Stimulated activated CD4-positive, alpha-beta T cell treated with anti-CD3 and anti-CD28 coated beads, Interleukin-4, amount 100 ng/mL, for 1 hour (primary cell): Measurements from ENCODE around the gene VSIG8.

Source experiments
- DNase-seq: peaks from one replicate; pipeline ENCODE4 v3.0.0-alpha.2; 2020

Gene VSIG8

DNA sequence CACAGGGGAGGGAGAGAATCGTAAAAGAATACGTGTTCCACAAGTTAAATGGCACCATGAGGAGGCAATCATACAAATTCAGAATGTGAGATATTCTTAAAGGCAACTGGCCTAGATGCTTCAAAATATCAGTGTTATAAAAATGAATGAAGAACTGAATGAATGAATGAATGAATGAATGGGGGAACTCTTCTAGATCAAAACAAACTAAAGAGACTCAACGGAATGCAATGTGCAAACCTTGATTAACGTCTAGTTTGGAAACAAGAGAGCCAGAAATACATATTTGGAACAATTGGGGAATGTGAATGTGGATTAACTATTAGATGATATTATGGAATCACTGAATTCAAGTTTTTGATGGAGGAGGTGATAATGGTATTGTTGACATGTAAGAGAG, 20.7 kb upstream of the VSIG8 start:
- DNase-seq = no peak

- no peak for DNase-seq
These were observed 20.0 kb upstream of the VSIG8 start for GRCh38 chr1:159882527-159882862.

GRCh38 chr1:159881622-159882526, 19.4 kb upstream of the VSIG8 start:
- peak; percentile 12 for DNase-seq

DNA sequence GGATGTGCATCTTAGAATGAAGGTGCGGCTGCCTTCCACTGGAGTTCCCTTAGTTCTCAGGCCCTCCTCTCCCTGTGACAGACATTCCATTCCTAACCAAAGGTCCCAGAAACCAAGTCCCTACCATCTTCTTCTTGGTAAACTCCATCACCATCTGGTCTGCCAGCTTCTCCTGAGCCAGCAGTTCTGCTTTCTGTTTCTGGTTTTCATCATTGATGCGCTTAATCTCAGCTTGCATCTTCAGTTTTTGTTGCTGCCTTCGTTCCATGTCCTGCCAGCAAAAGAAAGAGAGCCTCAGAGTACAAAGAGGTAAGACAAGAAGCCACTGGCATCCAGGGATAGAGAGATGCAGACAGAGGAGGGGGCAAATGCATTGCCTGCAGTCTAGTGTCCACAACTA, 18.0 kb upstream of the VSIG8 start:
- no peak for DNase-seq

DNA sequence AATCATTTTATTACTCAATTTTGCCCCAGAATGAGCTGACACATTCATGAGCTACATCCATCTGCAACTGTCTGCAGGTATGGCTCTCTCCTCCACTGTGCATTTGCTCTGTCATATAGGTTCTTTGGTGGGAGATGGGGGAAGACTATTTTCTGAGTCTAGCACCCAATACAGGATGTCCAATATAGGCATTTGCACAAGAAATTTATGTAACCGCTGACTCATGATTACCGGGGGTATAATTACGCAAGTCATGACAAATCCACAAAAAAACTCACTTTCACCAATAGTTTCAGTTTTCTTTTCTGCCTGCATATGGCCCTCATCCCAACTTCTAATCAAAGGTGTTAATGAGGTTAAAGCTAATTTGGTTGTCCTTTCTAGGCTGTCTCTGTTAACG, 17.5 kb upstream of the VSIG8 start:
- DNase-seq = no peak

- DNase-seq = no peak
These were observed 16.7 kb upstream of the VSIG8 start for GRCh38 chr1:159879136-159879535.

DNA sequence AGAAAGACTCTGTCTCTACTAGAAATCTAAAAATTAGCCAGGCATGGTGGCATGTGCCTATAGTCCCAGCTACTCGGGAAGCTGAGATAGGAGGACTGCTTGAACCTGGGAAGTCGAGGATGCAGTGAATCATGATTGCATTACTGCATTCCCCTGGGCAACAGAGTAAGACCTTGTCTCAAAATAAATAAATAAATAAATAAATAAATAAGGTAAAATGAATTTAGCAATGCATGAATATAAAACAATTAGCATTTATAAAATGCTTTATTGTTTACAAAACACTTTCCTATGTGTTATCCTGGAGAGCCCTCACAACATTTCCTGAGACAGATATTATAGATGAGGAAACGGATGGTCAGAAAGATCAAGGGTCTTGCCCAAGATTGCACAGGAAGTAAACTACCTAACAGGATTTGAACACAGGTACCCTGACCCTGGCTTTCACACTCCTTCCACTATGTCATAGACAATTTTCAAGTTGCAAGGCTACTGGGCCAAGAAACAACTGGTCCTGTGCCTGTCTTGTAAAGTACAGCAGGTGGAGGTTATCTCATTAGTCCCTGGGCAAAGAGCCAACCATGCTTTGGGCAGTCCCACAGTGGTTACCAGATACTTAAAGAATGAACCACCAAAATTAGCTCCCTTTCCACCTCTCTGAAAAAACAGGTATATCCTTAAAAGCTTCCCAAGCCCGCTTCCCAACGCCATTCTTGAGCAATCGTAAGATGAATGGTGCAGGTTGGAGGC, 15.4 kb upstream of the VSIG8 start:
- DNase-seq = no peak

- no peak for DNase-seq
These were observed 11.2 kb upstream of the VSIG8 start for GRCh38 chr1:159873530-159874143.

DNA sequence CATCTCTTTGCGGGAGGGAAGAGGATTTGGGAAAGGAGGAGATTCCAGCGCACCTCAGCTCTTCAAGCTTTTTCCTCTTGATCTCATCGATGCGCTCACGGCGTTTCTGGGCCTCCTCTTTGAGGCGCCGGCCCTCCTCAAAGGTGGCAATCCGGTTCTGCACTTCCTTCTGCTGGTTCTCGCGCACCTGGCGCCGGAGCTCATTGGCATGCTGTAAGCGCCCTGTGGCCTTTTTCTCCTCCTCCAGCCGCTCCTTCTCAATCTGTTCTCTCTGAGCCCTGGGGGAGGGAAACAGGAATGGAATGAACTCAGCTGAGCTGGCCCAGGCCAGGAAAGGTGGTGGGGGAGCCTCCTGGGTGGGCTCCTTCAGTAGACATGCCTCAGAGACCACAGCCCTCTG, 10.4 kb upstream of the VSIG8 start:
- no peak for DNase-seq

DNA sequence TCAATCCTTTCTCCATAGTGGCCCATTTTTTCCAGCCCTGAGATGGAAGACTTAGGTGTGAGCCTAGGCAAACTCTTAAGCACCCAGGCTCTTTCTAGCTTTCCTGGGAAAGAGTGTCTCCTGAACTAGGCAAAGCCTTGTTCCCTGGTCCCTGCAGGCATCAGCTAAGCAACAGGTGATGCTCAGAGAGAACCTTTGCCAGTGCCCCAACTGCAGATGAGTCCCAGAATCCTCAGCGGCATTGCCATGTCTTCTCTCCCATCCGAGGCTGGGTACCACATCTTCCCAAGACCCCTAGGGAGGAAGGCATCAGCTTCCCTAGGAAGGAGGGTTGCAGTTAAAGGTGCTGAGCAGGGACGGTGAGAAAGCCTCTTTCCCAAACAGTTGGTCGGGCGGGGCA, 8.2 kb upstream of the VSIG8 start:
- no peak for DNase-seq

DNA sequence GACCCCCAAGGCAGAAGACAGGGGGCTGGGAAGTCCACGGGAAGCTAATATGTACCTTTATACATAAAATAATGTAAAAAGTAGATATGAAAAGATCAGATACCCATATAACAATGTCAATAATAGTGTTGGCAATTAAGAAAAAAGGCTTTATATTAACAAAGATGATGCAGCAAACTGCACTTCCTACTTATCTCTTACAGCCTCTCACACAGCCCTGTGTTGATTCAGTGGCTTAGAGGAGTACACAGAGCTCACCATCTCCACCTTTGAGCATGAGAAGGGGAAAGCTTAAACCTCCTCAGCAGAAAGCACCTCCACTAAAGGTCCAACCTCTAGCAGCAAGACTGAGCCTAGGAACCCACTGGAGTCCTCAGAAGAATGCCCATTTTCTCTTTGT, 7.2 kb upstream of the VSIG8 start:
- DNase-seq = no peak

- DNase-seq = no peak
These were observed 6.7 kb upstream of the VSIG8 start for GRCh38 chr1:159869173-159869572.

GRCh38 chr1:159868766-159869165, 6.3 kb upstream of the VSIG8 start:
- no peak for DNase-seq

- DNase-seq = no peak
These were observed 5.2 kb upstream of the VSIG8 start for GRCh38 chr1:159867664-159868026.

DNA sequence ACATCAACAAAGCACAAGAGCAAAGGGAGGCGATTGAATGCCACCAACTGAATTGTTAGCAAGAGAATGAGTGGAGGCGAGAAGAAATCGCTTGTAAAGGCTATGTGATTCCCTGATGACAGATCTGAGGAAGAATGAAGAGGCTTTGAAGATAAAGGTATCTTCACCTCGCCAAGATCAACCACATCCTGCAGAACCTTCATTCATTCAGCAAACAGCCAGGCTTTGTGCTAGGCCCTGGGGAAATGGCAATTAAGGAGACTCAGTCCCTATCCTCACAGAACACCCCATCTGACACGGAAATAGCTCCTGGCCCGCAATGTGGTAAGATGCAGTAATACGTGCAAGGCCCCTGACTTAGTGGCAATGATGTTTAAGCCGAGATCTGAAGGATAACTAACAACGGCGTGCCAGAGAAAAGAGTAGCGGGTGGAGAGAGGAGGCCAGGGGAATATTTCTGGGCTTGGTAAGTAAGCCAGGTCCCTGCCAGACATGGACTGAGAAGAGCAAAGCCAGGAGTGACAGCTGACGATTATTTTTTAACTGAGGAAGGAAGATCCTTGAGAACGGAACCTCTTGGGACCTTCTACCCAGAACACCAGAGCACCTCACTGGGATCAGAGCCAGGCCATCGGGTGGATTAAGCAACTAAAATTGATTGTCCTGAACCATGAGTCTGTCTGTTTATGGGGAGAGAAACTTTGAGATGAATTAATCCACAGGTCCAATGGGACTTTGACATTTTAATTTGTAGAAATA, 4.6 kb upstream of the VSIG8 start:
- DNase-seq = no peak

GRCh38 chr1:159866066-159866465, 3.6 kb upstream of the VSIG8 start:
- DNase-seq = no peak

GRCh38 chr1:159864262-159864661, 1.8 kb upstream of the VSIG8 start:
- DNase-seq = no peak

- no peak for DNase-seq
These were observed 426 bp downstream of the VSIG8 start for GRCh38 chr1:159862031-159862430.

GRCh38 chr1:159861218-159861617, 1.2 kb downstream of the VSIG8 start:
- no peak for DNase-seq

- no peak for DNase-seq
These were observed 2.0 kb downstream of the VSIG8 start for GRCh38 chr1:159860456-159860855.

DNA sequence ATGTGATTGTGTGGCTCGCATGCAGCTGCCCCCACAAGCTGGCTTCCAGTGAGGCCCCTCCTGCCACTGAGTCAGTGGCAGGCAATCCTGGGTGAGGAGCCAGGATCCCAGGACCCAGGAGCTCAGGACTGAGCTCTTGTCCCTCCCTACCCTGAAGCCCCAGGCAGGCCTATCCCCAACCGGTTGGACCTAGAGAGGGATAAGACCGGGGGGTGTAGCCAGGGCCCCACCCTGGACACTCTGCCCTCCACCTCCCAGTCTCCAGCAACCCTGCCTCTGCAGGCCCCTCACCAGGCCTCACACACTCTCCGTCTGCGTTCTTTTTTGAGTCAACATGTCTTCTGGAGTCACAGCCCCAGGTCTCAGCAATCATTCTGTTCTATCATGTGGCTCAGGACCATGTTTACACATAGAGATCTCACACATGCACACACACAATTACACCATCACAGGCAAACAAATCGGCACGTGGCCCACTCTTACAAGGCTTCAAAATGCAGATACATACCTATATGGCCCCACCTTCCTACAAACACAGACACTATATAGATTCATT, 2.6 kb downstream of the VSIG8 start:
- DNase-seq = no peak

DNA sequence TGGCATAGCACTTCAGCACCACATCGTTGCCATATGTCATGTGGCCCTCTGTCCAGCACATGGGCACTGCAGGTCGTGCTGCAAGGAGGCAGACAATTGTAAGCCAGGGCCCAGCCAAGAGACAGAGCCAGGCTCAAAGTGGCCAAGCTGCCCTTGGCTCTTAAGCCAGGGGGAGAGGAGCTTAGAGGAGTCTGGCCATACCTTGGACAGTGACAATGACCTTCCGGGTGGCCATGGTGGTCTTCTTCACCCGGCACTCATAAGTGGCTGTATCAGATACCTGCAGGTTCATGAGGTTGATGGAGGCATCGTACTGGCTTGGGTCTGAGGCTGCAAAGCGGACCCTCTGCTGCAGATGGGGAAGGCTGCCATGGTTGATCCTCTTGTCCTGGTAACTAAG, 4.6 kb downstream of the VSIG8 start:
- DNase-seq = no peak

- DNase-seq = no peak
These were observed 5.9 kb downstream of the VSIG8 start for GRCh38 chr1:159856576-159856975.
